Subcutaneous adipose tissue (tissue), 4 donors: ENCODE data around the gene GAK. TPM values are rescaled to one million over a fixed set of nuclear protein-coding genes. Genes with fewer than 3 reads are reported as not detected.

Experiments used
- total RNA-seq, 4 donors: library from RNA; depleted of rRNA; stranded (reverse); fragments of >200 nt; gene quantifications; one replicate each; pipeline ENCODE4 v1.1.0, GENCODE V29; 2016
- TF ChIP-seq, protein P1 (sequence below): fragments of 450-650 bp; IDR thresholded peaks from one replicate; pipeline ENCODE4 v1.5.1; 2016; ENCODE audit warnings: low read depth, mild to moderate bottlenecking, control low read depth, antibody characterized with exemption, moderate library complexity

The GAK gene
- total RNA-seq, 4 donors from 2014 or later, result 37.3 to 124 (median 58.7) TPM

DNA sequence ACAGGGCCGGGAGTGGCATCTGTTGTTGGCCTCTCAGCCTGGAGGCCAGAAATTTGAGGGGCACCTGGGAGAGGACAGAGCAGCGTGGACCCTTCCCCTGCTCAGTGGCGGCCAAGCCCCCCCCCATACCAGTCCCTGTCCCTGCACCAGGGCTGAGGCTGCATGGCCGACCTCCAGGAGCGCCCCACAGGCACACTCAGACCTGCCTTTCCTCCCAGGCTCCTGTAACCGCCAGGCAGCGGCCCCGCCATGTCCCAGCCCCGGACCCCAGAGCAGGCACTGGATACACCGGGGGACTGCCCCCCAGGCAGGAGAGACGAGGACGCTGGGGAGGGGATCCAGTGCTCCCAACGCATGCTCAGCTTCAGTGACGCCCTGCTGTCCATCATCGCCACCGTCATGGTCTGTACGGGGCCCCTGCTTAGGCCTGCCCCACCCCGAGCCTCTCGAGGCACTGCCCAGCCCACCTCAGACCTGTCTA is 15.4 kb upstream of the GAK start:
- TF ChIP-seq, protein P1, sequence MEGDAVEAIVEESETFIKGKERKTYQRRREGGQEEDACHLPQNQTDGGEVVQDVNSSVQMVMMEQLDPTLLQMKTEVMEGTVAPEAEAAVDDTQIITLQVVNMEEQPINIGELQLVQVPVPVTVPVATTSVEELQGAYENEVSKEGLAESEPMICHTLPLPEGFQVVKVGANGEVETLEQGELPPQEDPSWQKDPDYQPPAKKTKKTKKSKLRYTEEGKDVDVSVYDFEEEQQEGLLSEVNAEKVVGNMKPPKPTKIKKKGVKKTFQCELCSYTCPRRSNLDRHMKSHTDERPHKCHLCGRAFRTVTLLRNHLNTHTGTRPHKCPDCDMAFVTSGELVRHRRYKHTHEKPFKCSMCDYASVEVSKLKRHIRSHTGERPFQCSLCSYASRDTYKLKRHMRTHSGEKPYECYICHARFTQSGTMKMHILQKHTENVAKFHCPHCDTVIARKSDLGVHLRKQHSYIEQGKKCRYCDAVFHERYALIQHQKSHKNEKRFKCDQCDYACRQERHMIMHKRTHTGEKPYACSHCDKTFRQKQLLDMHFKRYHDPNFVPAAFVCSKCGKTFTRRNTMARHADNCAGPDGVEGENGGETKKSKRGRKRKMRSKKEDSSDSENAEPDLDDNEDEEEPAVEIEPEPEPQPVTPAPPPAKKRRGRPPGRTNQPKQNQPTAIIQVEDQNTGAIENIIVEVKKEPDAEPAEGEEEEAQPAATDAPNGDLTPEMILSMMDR, result no peak

DNA sequence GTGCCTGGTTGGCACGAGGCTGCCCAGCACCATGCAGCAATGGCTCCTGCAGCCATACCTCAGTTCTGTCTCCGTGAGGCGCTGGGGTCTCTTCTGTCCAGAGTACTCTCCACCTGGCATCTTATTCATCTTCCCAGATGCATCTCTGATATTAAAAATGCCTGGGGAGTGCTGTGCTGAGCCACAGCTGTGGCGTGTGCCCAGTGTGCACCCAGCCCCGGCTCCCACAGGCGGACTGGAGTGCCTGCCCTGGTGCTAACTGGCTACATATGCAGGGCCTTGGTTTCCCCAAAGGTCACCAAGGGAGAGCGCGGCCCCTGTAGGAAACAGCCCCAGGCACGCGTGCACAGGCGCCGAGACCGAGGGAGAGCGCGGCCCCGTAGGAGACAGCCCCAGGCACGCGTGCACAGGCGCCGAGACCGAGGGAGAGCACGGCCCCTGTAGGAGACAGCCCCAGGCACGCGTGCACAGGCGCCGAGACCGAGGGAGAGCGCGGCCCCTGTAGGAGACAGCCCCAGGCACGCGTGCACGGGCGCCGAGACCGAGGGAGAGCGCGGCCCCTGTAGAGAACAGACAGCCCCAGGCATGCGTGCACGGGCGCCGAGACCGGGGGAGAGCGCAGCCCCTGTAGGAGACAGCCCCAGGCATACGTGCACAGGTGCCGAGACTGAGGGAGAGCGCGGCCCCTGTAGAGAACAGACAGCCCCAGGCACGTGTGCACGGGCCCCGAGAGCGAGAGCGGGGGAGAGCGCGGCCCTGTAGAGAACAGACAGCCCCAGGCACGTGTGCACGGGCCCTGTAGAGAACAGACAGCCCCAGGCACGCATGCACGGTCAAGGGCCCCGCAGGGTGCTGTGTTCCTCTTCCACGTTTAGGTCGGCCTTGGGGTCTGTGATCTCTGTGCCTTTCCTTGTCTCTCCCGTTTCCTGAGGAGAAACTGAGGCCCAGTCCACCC is 14.7 kb upstream of the GAK start:
- TF ChIP-seq, protein P1, result no peak

DNA sequence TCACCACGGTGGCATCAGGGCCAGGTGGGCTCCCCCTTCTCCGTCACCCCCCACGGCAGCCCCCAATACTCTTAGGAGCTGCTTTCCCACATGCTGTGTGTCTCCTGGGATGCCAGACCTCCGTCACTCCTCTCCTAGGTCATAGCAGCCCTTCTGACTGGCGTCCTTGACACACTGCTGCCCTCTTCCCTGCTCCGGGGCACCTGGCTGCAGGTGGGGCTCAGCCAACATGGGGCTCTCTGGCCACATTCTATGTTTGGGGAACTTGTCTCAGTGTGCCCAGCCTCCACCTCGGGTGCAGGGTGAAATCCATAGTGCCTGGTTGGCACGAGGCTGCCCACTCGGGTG is 14.0 kb upstream of the GAK start:
- TF ChIP-seq, protein P1, result no peak

DNA sequence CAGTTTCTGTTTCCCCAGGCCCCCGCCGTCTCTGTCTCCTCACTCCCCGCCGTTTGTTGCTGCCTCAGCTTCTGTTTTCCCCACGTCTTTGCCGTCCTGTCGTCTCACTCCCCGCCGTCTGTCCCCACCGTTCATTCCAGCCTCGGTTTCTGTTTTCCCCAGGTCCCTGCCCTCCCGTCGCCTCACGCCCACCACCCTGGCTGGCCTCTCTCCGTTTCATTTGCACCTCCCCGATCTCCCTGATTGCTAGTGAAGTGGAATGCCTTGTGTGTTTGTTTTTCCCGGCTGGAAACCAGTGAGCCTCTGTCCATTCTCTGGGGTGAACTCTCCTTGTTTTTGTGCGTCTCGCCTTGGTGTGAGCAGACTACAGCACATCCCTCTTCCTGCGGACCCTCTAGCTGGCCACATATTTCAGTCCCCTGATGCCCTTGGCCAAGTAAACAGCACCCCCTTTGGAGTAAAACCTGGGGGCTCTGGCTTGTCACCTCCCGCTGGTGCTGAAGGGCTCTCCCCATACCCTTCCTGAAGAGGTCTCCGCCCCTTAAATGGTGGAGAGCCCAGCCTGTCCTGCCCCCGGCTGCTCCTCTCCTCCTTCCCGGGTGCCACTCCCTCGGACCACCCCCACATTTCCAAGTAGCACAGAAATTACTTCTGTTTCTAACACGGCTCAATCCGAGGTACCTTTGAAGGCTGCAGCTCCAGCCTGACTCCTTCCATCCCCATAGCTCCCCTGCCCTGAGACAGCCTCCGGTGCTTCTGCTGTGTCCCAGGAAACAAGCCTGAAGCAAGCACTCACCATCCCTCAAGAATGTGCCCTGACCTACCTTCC is 13.4 kb upstream of the GAK start:
- TF ChIP-seq, protein P1, result no peak

DNA sequence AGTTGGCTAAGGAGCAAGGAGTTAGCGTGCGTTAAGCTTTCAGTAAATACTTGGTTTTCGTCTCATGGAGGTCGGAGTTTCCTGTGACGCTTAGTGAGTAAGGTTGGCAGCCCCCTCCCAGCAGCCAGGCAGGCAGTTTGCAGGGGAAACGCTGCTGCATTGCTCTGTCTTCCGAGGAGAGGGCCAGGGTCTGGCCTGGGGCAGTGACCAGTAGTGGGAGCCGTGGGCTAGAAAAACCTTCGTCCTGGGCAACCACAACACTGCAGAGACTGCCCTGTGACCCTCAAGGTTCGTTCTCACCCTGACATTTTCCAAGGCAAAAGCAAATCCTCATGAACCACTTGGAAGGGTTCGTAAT is 576 bp upstream of the GAK start:
- TF ChIP-seq, protein P1, result no peak

DNA sequence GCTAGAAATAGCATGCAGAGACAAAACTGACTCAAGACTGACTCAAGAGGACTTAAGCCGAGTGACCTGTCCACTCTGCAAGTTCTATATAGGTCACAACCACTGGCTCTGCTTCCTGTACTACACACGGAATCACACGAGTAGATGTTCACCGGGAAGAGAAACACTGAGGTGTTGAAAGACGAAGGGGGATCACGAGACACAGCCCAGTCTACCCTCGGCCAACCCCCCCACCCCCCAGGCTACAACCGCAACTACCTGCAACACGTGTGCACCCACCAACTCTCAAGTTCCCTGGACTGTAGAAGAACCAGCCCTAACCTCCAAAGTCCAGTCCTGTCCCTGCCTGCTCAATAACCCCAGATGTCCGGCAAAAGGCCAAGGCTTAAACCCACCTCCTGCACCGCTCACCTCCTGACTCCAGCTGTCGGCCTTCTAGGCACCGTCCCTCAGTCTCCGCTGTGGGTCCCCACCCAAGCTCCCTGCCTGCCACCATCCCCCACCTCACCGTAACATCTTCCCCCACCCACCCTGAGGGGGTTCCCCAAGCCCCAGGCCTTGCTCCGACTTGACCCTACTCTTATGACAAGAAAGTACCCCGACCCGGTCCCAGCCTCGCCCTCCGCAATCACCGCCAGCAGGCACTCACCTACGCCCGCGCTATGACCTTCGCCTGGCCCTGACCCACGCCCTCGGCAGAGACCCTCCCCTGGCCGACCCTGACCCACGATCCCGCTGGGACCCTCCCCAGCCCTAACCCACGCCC is 739 bp downstream of the GAK start:
- TF ChIP-seq, protein P1, result no peak
